ENCODE measurements around the gene IWS1. TPM values are rescaled to one million over a fixed set of nuclear protein-coding genes. Genes with fewer than 3 reads are reported as not detected.

The IWS1 gene
- total RNA-seq, 4 donors from 2014 or later = 8.5 to 47.4 (median 33.1) TPM

- H3K27me3 ChIP-seq = no peaks in the 10 kb centered on the region
- no peak for TF ChIP-seq POLR2A (IDR thresholded peaks at IDR 0.05)
- TF ChIP-seq, protein P1, sequence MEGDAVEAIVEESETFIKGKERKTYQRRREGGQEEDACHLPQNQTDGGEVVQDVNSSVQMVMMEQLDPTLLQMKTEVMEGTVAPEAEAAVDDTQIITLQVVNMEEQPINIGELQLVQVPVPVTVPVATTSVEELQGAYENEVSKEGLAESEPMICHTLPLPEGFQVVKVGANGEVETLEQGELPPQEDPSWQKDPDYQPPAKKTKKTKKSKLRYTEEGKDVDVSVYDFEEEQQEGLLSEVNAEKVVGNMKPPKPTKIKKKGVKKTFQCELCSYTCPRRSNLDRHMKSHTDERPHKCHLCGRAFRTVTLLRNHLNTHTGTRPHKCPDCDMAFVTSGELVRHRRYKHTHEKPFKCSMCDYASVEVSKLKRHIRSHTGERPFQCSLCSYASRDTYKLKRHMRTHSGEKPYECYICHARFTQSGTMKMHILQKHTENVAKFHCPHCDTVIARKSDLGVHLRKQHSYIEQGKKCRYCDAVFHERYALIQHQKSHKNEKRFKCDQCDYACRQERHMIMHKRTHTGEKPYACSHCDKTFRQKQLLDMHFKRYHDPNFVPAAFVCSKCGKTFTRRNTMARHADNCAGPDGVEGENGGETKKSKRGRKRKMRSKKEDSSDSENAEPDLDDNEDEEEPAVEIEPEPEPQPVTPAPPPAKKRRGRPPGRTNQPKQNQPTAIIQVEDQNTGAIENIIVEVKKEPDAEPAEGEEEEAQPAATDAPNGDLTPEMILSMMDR (IDR thresholded peaks at IDR 0.05) = no peak
- DNase-seq = no peak
- no peaks in the 10 kb centered on the region for H3K9me3 ChIP-seq
- no peak overlapping the region for H3K27ac ChIP-seq
- H3K36me3 ChIP-seq = no peaks in the 10 kb centered on the region
- H3K4me1 ChIP-seq = no peaks in the 10 kb centered on the region
- intact Hi-C loops (cut with DNase I; ENCODE audit: low total_unique reads) = no loop called here
- H3K4me3 ChIP-seq = no peak overlapping the region
Observed at GRCh38 chr2:127542231-127542630, 15.9 kb upstream of the IWS1 start.

DNA sequence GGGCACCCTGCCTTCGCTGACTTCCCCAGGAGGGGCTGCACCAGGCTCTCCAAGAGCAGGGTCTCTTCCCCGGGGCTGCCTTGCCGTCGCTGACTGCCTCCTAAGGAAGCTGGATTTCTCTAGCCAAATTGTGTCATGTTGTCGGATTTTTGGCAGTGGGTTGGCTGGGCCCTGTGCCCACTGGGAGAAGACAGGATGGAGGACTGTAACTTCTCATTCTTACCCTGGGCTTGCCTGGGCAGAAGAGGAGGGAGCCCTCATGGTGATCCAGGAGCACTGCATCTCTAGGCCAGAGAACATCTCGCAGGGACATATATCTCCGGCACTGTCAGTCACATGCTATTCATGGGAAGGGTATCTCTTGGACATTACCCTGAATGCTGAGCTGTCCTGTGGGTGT, 15.5 kb upstream of the IWS1 start:
- intact Hi-C loops (cut with DNase I; ENCODE audit: low total_unique reads) = no loop called here
- no peaks in the 10 kb centered on the region for H3K27me3 ChIP-seq
- DNase-seq = peak in 1 of 2 donors; percentile 39
- H3K36me3 ChIP-seq = no peaks in the 10 kb centered on the region
- no peak overlapping the region for H3K27ac ChIP-seq
- H3K9me3 ChIP-seq = no peaks in the 10 kb centered on the region
- no peaks in the 10 kb centered on the region for H3K4me1 ChIP-seq
- TF ChIP-seq, protein P1 (IDR thresholded peaks at IDR 0.05) = no peak
- no peak for TF ChIP-seq POLR2A (IDR thresholded peaks at IDR 0.05)
- H3K4me3 ChIP-seq = no peak overlapping the region

DNA sequence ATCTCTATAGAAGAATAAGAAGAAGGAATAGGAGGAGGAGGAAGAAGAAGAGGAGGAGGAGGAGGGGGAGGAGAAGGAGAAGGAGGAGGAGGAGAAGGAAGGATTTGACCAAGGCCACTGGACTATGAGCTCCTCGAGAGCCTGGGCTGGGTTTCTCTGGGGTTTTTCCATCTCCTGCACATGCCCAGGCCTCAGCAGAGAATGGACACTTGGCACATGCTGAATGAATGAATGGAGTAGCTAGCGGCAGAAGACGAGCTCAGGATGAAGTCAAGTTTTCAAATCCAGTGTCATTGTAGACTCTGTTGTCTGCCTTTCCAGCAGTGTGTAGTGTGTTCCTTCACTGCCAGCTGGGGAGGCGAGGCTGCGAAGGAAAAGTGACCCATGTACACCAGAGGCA, 11.4 kb upstream of the IWS1 start:
- intact Hi-C loops (cut with DNase I; ENCODE audit: low total_unique reads) = no loop called here

GRCh38 chr2:127536707-127537541, 10.6 kb upstream of the IWS1 start:
- no peak for TF ChIP-seq POLR2A (IDR thresholded peaks at IDR 0.05)
- TF ChIP-seq, protein P1 (IDR thresholded peaks at IDR 0.05) = no peak
- Histone ChIP-seq H3K4me1 (no peaks in the 10 kb centered on the region), H3K36me3 (no peaks in the 10 kb centered on the region), H3K9me3 (no peaks in the 10 kb centered on the region), H3K27me3 (no peaks in the 10 kb centered on the region), H3K27ac (no peak overlapping the region), H3K4me3 (no peak overlapping the region)
- intact Hi-C loops (cut with DNase I; ENCODE audit: low total_unique reads) = no loop called here
- no peak for DNase-seq

More for the DNA sequence above, 11.4 kb upstream of the IWS1 start:
- no peaks in the 10 kb centered on the region for H3K4me1 ChIP-seq
- H3K4me3 ChIP-seq = no peak overlapping the region
- H3K36me3 ChIP-seq = no peaks in the 10 kb centered on the region
- H3K27me3 ChIP-seq = no peaks in the 10 kb centered on the region
- no peak for TF ChIP-seq POLR2A (IDR thresholded peaks at IDR 0.05)
- TF ChIP-seq, protein P1 (IDR thresholded peaks at IDR 0.05) = no peak
- no peaks in the 10 kb centered on the region for H3K9me3 ChIP-seq
- H3K27ac ChIP-seq = no peak overlapping the region
- no peak for DNase-seq

DNA sequence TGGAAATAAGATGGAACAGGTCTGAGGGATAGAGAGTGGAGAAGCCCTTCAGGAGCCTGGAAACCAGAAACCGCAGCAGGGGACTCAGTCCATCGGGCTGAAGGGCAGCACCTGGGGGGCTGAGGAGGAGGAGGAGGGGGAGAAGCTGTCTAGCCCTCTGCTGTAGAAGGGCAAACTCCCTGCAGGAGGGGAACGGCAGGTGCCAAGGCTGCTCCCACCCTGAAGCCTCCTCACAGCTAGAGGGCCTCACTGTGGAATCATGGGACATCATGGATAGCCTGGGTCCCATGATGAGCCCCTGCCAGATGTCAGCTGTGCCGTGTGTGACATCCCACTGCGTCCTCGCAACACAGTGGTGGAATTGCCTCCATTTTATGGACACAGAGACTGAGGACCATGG, 9.6 kb upstream of the IWS1 start:
- no peaks in the 10 kb centered on the region for H3K9me3 ChIP-seq
- intact Hi-C loops (cut with DNase I; ENCODE audit: low total_unique reads) = no loop called here
- no peak for DNase-seq
- no peaks in the 10 kb centered on the region for H3K4me1 ChIP-seq
- TF ChIP-seq POLR2A (IDR thresholded peaks at IDR 0.05) = no peak
- TF ChIP-seq, protein P1 (IDR thresholded peaks at IDR 0.05) = no peak
- no peak overlapping the region for H3K27ac ChIP-seq
- H3K4me3 ChIP-seq = no peak overlapping the region
- no peaks in the 10 kb centered on the region for H3K36me3 ChIP-seq
- no peaks in the 10 kb centered on the region for H3K27me3 ChIP-seq

Data from uterus (tissue), 4 donors.